K562 (cell line): Measurements from ENCODE around the gene MPDZ. TPM values are rescaled to one million over a fixed set of nuclear protein-coding genes. Genes with fewer than 3 reads are reported as not detected.

Experiments used
- ATAC-seq: fragments of 200-7000 bp; cut with Tn5 transposase; 3 replicates; pipeline ENCODE4 v1.9.1; 2020; ENCODE audit warnings: moderate library complexity
- BruUV-seq: library from RNA; stranded (reverse); fragments of 400-500 nt; replicated peaks from 2 replicates; lab custom pipeline; 2021; lab: Mats Ljungman, UMichigan
- CTCF ChIA-PET: fragments of 300-600 bp; formaldehyde crosslinking; extraction: SDS; loops from one replicate; lab custom pipeline; 2021; ENCODE audit warnings: low intra/inter-chr PET ratio; lab: Yijun Ruan, JAX
- POLR2A ChIA-PET: fragments of 300-600, 350-650 bp; sonication (Branson Sonifier 250); formaldehyde crosslinking; extraction: SDS; loops from one replicate; lab custom pipeline; 2021; ENCODE audit warnings: antibody characterized with exemption, inconsistent platforms; lab: Yijun Ruan, JAX
- DNase-seq, 4 experiments: peaks; one replicate each; pipeline versions ENCODE4 v3.0.0 to v3.0.0-alpha.2; 2011 to 2018; ENCODE audit warnings: low spot score in 3 of 4, mixed read lengths in 3 of 4; ENCODE audit errors: extremely low read depth in 1 of 4
- FAIRE-seq: peaks from 2 replicates; lab custom pipeline; 2011; peaks lifted over from hg19 to GRCh38; lab: Jason Lieb, UNC
- H2AFZ ChIP-seq: 2 replicates; pipeline ENCODE4 v1.6.0; 2011; ENCODE audit warnings: low read depth, low read length, control low read depth, inconsistent platforms
- H3K27ac ChIP-seq: fragments of 200-600 bp; 3 replicates; pipeline ENCODE4 v1.8.0; 2011; ENCODE audit warnings: low read depth, mild to moderate bottlenecking, control low read depth, inconsistent platforms, low read length, moderate library complexity, mixed read lengths; ENCODE audit errors: extremely low read depth
- H3K27me3 ChIP-seq, 2 experiments: fragments of 300-600 bp in 1 of 2; 2 replicates in 1 of 2; 3 replicates in 1 of 2; pipeline versions ENCODE4 v1.6.0 to v1.8.0; 2011; ENCODE audit warnings: inconsistent platforms in 2 of 2, low read length in 2 of 2, mild to moderate bottlenecking in 1 of 2, mixed read lengths in 1 of 2, moderate library complexity in 1 of 2; ENCODE audit not compliant: control insufficient read depth in 2 of 2, insufficient read depth in 2 of 2
- H3K36me3 ChIP-seq: fragments of 300-600 bp; 3 replicates; pipeline ENCODE4 v1.8.0; 2011; ENCODE audit warnings: mild to moderate bottlenecking, low read length, inconsistent platforms; ENCODE audit not compliant: control insufficient read depth, insufficient read depth
- H3K4me1 ChIP-seq, 2 experiments: fragments of 200-600 bp in 1 of 2; replicated peaks in 1 of 2; 2 replicates in 1 of 2; 3 replicates in 1 of 2; pipeline versions ENCODE4 v1.5.1 to v1.8.0; 2011; ENCODE audit warnings: inconsistent platforms in 2 of 2, low read length in 2 of 2, mild to moderate bottlenecking in 1 of 2, mixed read lengths in 1 of 2, moderate library complexity in 1 of 2; ENCODE audit not compliant: control insufficient read depth in 2 of 2, insufficient read depth in 2 of 2
- H3K4me2 ChIP-seq: 2 replicates; pipeline ENCODE4 v1.6.1; 2011; ENCODE audit warnings: low read length, control low read depth, inconsistent platforms, mixed read lengths; ENCODE audit not compliant: insufficient read depth
- H3K4me3 ChIP-seq: fragments of 200-600 bp; sonication (generic), shearing (Covaris generic); 2 replicates; pipeline ENCODE4 v1.5.1; 2016; ENCODE audit warnings: control low read depth, inconsistent platforms
- H3K79me2 ChIP-seq: fragments of 200-600 bp; 3 replicates; pipeline ENCODE4 v1.8.0; 2011; ENCODE audit warnings: low read length, inconsistent platforms; ENCODE audit not compliant: control insufficient read depth, insufficient read depth
- H3K9ac ChIP-seq, 2 experiments: 2 replicates each; pipeline versions ENCODE4 v1.6.0 to v1.6.1; 2011; ENCODE audit warnings: low read depth in 2 of 2, low read length in 2 of 2, control low read depth in 1 of 2, inconsistent platforms in 1 of 2, mild to moderate bottlenecking in 1 of 2, mixed read lengths in 1 of 2; ENCODE audit not compliant: insufficient read depth in 1 of 2
- H3K9me1 ChIP-seq: one replicate; pipeline ENCODE4 v1.6.0; 2011; ENCODE audit warnings: inconsistent platforms, mild to moderate bottlenecking, low read length, moderate library complexity; ENCODE audit not compliant: control insufficient read depth, insufficient read depth
- H3K9me3 ChIP-seq: replicated peaks from 2 replicates; pipeline ENCODE4 v1.5.1; 2011; ENCODE audit warnings: low read depth, low read length, inconsistent platforms; ENCODE audit not compliant: control insufficient read depth, insufficient read depth
- H4K20me1 ChIP-seq: replicated peaks from 2 replicates; pipeline ENCODE4 v1.6.1; 2011; ENCODE audit warnings: low read length, inconsistent platforms, mixed read lengths; ENCODE audit not compliant: control insufficient read depth, insufficient read depth
- ARNT ChIP-seq, 2 experiments: fragments of 450-650 bp; IDR thresholded peaks; 2 replicates each; pipeline ENCODE4 v1.6.1; 2016; ENCODE audit warnings: mild to moderate bottlenecking in 1 of 2
- CHD2 ChIP-seq: IDR thresholded peaks from 2 replicates; pipeline ENCODE4 v1.6.1; 2011; ENCODE audit warnings: low read depth, low read length
- DACH1 ChIP-seq: fragments of 450-650 bp; IDR thresholded peaks from 2 replicates; pipeline ENCODE4 v1.6.1; 2018; ENCODE audit not compliant: partially characterized antibody
- E2F5 ChIP-seq: sonication (generic); formaldehyde crosslinking; IDR thresholded peaks from 2 replicates; pipeline ENCODE4 v1.8.0; 2022; ENCODE audit warnings: mild to moderate bottlenecking, missing genetic modification reagents
- ELF4 ChIP-seq: fragments of 450-650 bp; formaldehyde crosslinking; IDR thresholded peaks from 2 replicates; pipeline ENCODE4 v1.4.0; 2022; ENCODE audit warnings: missing genetic modification characterization
- GATAD2B ChIP-seq: fragments of 450-650 bp; IDR thresholded peaks from 2 replicates; pipeline ENCODE4 v1.6.1; 2017; ENCODE audit warnings: mild to moderate bottlenecking, borderline replicate concordance
- HOXB6 ChIP-seq: fragments of 250-450 bp; sonication (Bioruptor Pico); IDR thresholded peaks from 2 replicates; pipeline ENCODE4 v1.5.1; 2022; ENCODE audit warnings: mild to moderate bottlenecking, borderline replicate concordance
- IFI16 ChIP-seq: fragments of 250-450 bp; sonication (Bioruptor Pico); IDR thresholded peaks from 2 replicates; pipeline ENCODE4 v2.1.2; 2022; ENCODE audit warnings: mild to moderate bottlenecking, inconsistent platforms
- NELFE ChIP-seq: IDR thresholded peaks from 2 replicates; pipeline ENCODE4 v1.6.1; 2011; ENCODE audit warnings: mild to moderate bottlenecking; ENCODE audit not compliant: insufficient read depth, insufficient read length
- TEAD1 ChIP-seq, 2 experiments: fragments of 450-650 bp in 1 of 2; sonication (generic) in 1 of 2; formaldehyde crosslinking; IDR thresholded peaks; 2 replicates each; pipeline versions ENCODE4 v1.4.0 to v1.8.0; 2020 to 2022; ENCODE audit warnings: mild to moderate bottlenecking in 2 of 2, missing genetic modification reagents in 1 of 2
- ZNF696 ChIP-seq: fragments of 250-450 bp; sonication (Bioruptor Pico); conservative IDR thresholded peaks from 2 replicates; pipeline ENCODE4 v1.4.0; 2020; ENCODE audit warnings: mild to moderate bottlenecking, moderate library complexity
- ZNF764 ChIP-seq: fragments of 250-450 bp; sonication (Bioruptor Pico); IDR thresholded peaks from 2 replicates; pipeline ENCODE4 v1.4.0; 2020; ENCODE audit warnings: low read depth, mild to moderate bottlenecking, moderate library complexity
- WGBS: fragments of 100-300 bp; shearing (Covaris generic); methylation state at CpG from one replicate; pipeline ENCODE4 v1.1.6; 2016; ENCODE audit warnings: low coverage, mixed read lengths; ENCODE audit not compliant: insufficient coverage; ENCODE audit errors: missing lambda C conversion rate; 5-methylcytosine and 5-hydroxymethylcytosine counted together
- in situ Hi-C: fragments of 300-500 bp; cut with MboI; formaldehyde crosslinking; loops from 4 replicates; pipeline ENCODE4 v1.15.0; 2018; ENCODE audit warnings: inconsistent platforms, mixed read lengths
- intact Hi-C: fragments of 100-400 bp; cut with micrococcal nuclease; formaldehyde crosslinking; loops from 2 replicates; pipeline ENCODE4 v1.14.2; 2022
- polyA plus RNA-seq, 8 experiments: library from polyadenylated mRNA; depleted of rRNA in 4 of 8; stranded (reverse) in 5 of 8; unstranded in 3 of 8; fragments of >200 nt; fragmentation: Nextera tagmentation in 2 of 8; fragmentation: Illumina TruSeq in 1 of 8; extraction: Ambion mirVana in 2 of 8; extraction: Trizol in 1 of 8; gene quantifications; 2 replicates each; pipeline versions ENCODE4 v1.2.1 to v1.2.3, GENCODE V29; 2011 to 2014; ENCODE audit warnings: inconsistent platforms in 1 of 8, missing spikeins in 1 of 8
- total RNA-seq, 7 experiments: library from RNA; depleted of rRNA in 6 of 7; stranded (reverse); fragments of >200 nt in 6 of 7; fragmentation: Illumina TruSeq in 2 of 7; extraction: Trizol in 2 of 7; gene quantifications; 2 replicates each; pipeline versions ENCODE4 v1.2.1 to v1.2.3, GENCODE V29; 2011 to 2021; ENCODE audit warnings: low replicate concordance in 1 of 7

The MPDZ gene
- total and polyA plus RNA-seq, 9 of the 15 experiments (the other 6 are each of a cell fraction or from before 2014, with no cell fraction given): 3.9 to 13.2 (median 5.7) TPM

GRCh38 chr9:13324988-13325387 lies 45.5 kb upstream of the MPDZ start:
- Histone ChIP-seq H3K9me3 (no peaks in the 10 kb centered on the region), H3K4me1 (no peaks in the 10 kb centered on the region; a peak in 1 of 5 replicates), H4K20me1 (no peaks in the 10 kb centered on the region), H3K27me3 (no peaks in the 10 kb centered on the region), H3K4me3 (no peak overlapping the region), H3K9me1 (no peaks in the 10 kb centered on the region), H3K79me2 (no peaks in the 10 kb centered on the region), H2AFZ (no peak overlapping the region), H3K4me2 (no peak overlapping the region), H3K27ac (no peak overlapping the region), H3K9ac (no peak overlapping the region), H3K36me3 (no peaks in the 10 kb centered on the region)
- ChIA-PET CTCF (no interaction called here), POLR2A (no interaction called here)
- intact Hi-C loops (no loop called here), in situ Hi-C loops (no loop called here)
- DNase-seq: no peak
- WGBS: 0% methylated on average over 1 of the region's 1 CpG
- no peak for FAIRE-seq
- TF ChIP-seq GATAD2B (no peak), DACH1 (no peak), IFI16 (CRISPR knock-in tag) (no peak), TEAD1 (CRISPR knock-in tag; IDR thresholded peaks at IDR 0.05) (no peak), E2F5 (no peak), ZNF764 (no peak), HOXB6 (CRISPR knock-in tag) (no peak), ZNF696 (CRISPR knock-in tag) (no peak), NELFE (no peak), ARNT (IDR thresholded peaks at IDR 0.05) (no peak), CHD2 (no peak), ELF4 (CRISPR knock-in tag) (no peak)
- no peak for ATAC-seq
- BruUV-seq: no TSS peak
